CD14-positive monocyte (primary cell): Measurements from ENCODE around the gene FGF14. TPM values are rescaled to one million over a fixed set of nuclear protein-coding genes. Genes with fewer than 3 reads are reported as not detected.

Experiments
- DNase-seq, 3 donors: peaks; one replicate each; pipeline ENCODE4 v3.0.0-alpha.2; 2011 to 2022
- H2AFZ ChIP-seq: 2 replicates; pipeline ENCODE4 v1.6.0; 2012; ENCODE audit warnings: mild to moderate bottlenecking, low read depth, low read length, inconsistent platforms; ENCODE audit not compliant: insufficient read depth, poor library complexity, severe bottlenecking
- H3K27ac ChIP-seq, 2 donors: 1 replicate in 1 of 2; 2 replicates in 1 of 2; pipeline ENCODE4 v1.5.1; 2012 to 2013; ENCODE audit warnings: low read length in 2 of 2, control low read depth in 1 of 2, inconsistent platforms in 1 of 2, low read depth in 1 of 2, mild to moderate bottlenecking in 1 of 2
- H3K27me3 ChIP-seq, 2 donors: one replicate each; pipeline versions ENCODE4 v1.6.0 to v1.6.1; 2011 to 2013; ENCODE audit warnings: low read length in 2 of 2; ENCODE audit not compliant: control insufficient read depth in 2 of 2, insufficient read depth in 2 of 2
- H3K36me3 ChIP-seq, 2 donors: replicated peaks in 1 of 2; 1 replicate in 1 of 2; 2 replicates in 1 of 2; pipeline versions ENCODE4 v1.5.1 to v1.6.1; 2012 to 2013; ENCODE audit warnings: low read length in 2 of 2, control low read depth in 1 of 2, inconsistent platforms in 1 of 2, mild to moderate bottlenecking in 1 of 2; ENCODE audit not compliant: insufficient read depth in 2 of 2, control insufficient read depth in 1 of 2
- H3K4me1 ChIP-seq, 2 donors: 1 replicate in 1 of 2; 2 replicates in 1 of 2; pipeline versions ENCODE4 v1.5.1 to v1.6.1; 2012 to 2013; ENCODE audit warnings: low read length in 2 of 2, control low read depth in 1 of 2, inconsistent platforms in 1 of 2, mild to moderate bottlenecking in 1 of 2, moderate library complexity in 1 of 2; ENCODE audit not compliant: insufficient read depth in 2 of 2, control insufficient read depth in 1 of 2
- H3K4me2 ChIP-seq: replicated peaks from 2 replicates; pipeline ENCODE3; 2012; ENCODE audit warnings: low read length, moderate library complexity, mild to moderate bottlenecking; ENCODE audit not compliant: poor library complexity, severe bottlenecking; ENCODE audit errors: extremely low read depth
- H3K4me3 ChIP-seq, 3 experiments: fragments of 200-600 bp in 1 of 3; sonication (generic) in 1 of 3; replicated peaks in 1 of 3; 1 replicate in 2 of 3; 2 replicates in 1 of 3; pipeline ENCODE4 v1.5.1; 2011 to 2013; ENCODE audit warnings: low read length in 3 of 3, mild to moderate bottlenecking in 3 of 3, control low read depth in 2 of 3, low read depth in 2 of 3, inconsistent platforms in 1 of 3, moderate library complexity in 1 of 3
- H3K79me2 ChIP-seq: 2 replicates; pipeline ENCODE4 v1.6.0; 2012; ENCODE audit warnings: mild to moderate bottlenecking, control low read depth, inconsistent platforms, low read length, moderate library complexity; ENCODE audit not compliant: insufficient read depth
- H3K9ac ChIP-seq: 2 replicates; pipeline ENCODE4 v1.6.0; 2017; ENCODE audit warnings: low read length, mild to moderate bottlenecking; ENCODE audit not compliant: insufficient read depth, poor library complexity, severe bottlenecking
- H3K9me3 ChIP-seq, 2 donors: replicated peaks in 1 of 2; 1 replicate in 1 of 2; 2 replicates in 1 of 2; pipeline versions ENCODE4 v1.5.1 to v1.6.1; 2012 to 2013; ENCODE audit warnings: low read length in 2 of 2, control low read depth in 1 of 2; ENCODE audit not compliant: control insufficient read depth in 1 of 2, insufficient read depth in 1 of 2
- H4K20me1 ChIP-seq: 2 replicates; pipeline ENCODE4 v1.6.0; 2012; ENCODE audit warnings: mild to moderate bottlenecking, low read length, control low read depth, moderate library complexity; ENCODE audit not compliant: insufficient read depth
- H3K27ac Mint-ChIP-seq, 7 donors: one replicate each; pipeline ENCODE4 v1.8.0; 2020; ENCODE audit warnings: mild to moderate bottlenecking in 7 of 7, mixed read lengths in 7 of 7, moderate library complexity in 6 of 7, inconsistent platforms in 2 of 7
- H3K27me3 Mint-ChIP-seq, 3 donors: one replicate each; pipeline ENCODE4 v1.8.0; 2021 to 2022; ENCODE audit warnings: low read depth in 3 of 3, mild to moderate bottlenecking in 3 of 3, mixed read lengths in 3 of 3, moderate library complexity in 3 of 3, inconsistent platforms in 1 of 3
- H3K36me3 Mint-ChIP-seq, 2 donors: one replicate each; pipeline ENCODE4 v1.8.0; 2020; ENCODE audit warnings: mixed read lengths in 2 of 2, inconsistent platforms in 1 of 2, mild to moderate bottlenecking in 1 of 2
- H3K4me1 Mint-ChIP-seq: one replicate; pipeline ENCODE4 v1.8.0; 2020; ENCODE audit warnings: mild to moderate bottlenecking, mixed read lengths
- H3K4me3 Mint-ChIP-seq, 2 donors: one replicate each; pipeline ENCODE4 v1.8.0; 2020; ENCODE audit warnings: mild to moderate bottlenecking in 2 of 2, mixed read lengths in 2 of 2, moderate library complexity in 1 of 2
- H3K9me3 Mint-ChIP-seq, 7 donors: one replicate each; pipeline ENCODE4 v1.8.0; 2020 to 2022; ENCODE audit warnings: mixed read lengths in 7 of 7, mild to moderate bottlenecking in 6 of 7, moderate library complexity in 6 of 7, inconsistent platforms in 2 of 7
- CTCF ChIP-seq: fragments of 200-600 bp; IDR thresholded peaks from one replicate; pipeline ENCODE4 v1.8.0; 2022; ENCODE audit warnings: antibody characterized with exemption, mild to moderate bottlenecking
- WGBS: methylation state at CpG from one replicate; pipeline ENCODE4 v1.1.5; 2013; ENCODE audit warnings: missing lambda C conversion rate; ENCODE audit not compliant: insufficient coverage; 5-methylcytosine and 5-hydroxymethylcytosine counted together
- intact Hi-C, 2 donors: fragments of 100-400 bp; cut with micrococcal nuclease; formaldehyde crosslinking; loops; one replicate each; pipeline versions ENCODE4 v1.15.0 to v1.15.1; 2023
- polyA plus RNA-seq, 3 donors: library from polyadenylated mRNA; depleted of rRNA in 1 of 3; unstranded in 2 of 3; stranded (reverse) in 1 of 3; fragments of 300-500 nt in 2 of 3; fragments of >200 nt in 1 of 3; fragmentation: Illumina TruSeq in 2 of 3; gene quantifications; 1 replicate in 2 of 3; 2 replicates in 1 of 3; pipeline ENCODE4 v1.2.3, GENCODE V29; 2012 to 2021

The FGF14 gene
- polyA plus RNA-seq, 3 donors, result not detected

GRCh38 chr13:101846249-101846648 lies 555.6 kb downstream of the FGF14 start:
- H3K9ac ChIP-seq, result no peak overlapping the region
- no peaks in the 10 kb centered on the region for H3K27me3 Mint-ChIP-seq
- WGBS, result no CpG with 5 or more reads among the region's 2 CpGs

GRCh38 chr13:101845245-101846020 lies 556.4 kb downstream of the FGF14 start:
- intact Hi-C loops, result no loop called here
- no peak overlapping the region for H3K4me2 ChIP-seq
- H3K27ac Mint-ChIP-seq, result no peak overlapping the region

More at GRCh38 chr13:101846249-101846648, 555.6 kb downstream of the FGF14 start:
- Mint-ChIP-seq H3K27ac (no peak overlapping the region), H3K4me3 (no peak overlapping the region), H3K9me3 (peaks cover 0 to 2% (median 0%) of the 10 kb centered on the region in 7 donors), H3K36me3 (no peaks in the 10 kb centered on the region), H3K4me1 (no peaks in the 10 kb centered on the region)
- TF ChIP-seq CTCF, result no peak
- no peak overlapping the region for H3K27ac ChIP-seq
- H3K36me3 ChIP-seq, result no peaks in the 10 kb centered on the region
- H3K27me3 ChIP-seq, result no peaks in the 10 kb centered on the region
- no peak overlapping the region for H2AFZ ChIP-seq
- H3K9me3 ChIP-seq, result no peaks in the 10 kb centered on the region
- intact Hi-C loops, result no loop called here
- H3K4me2 ChIP-seq, result no peak overlapping the region
- H3K4me3 ChIP-seq, result no peak overlapping the region
- H3K4me1 ChIP-seq, result no peaks in the 10 kb centered on the region
- no peaks in the 10 kb centered on the region for H4K20me1 ChIP-seq
- no peak for DNase-seq
- no peaks in the 10 kb centered on the region for H3K79me2 ChIP-seq

More at GRCh38 chr13:101845245-101846020, 556.4 kb downstream of the FGF14 start:
- Mint-ChIP-seq H3K27me3 (no peaks in the 10 kb centered on the region), H3K4me1 (no peaks in the 10 kb centered on the region), H3K9me3 (peaks cover 0 to 2% (median 0%) of the 10 kb centered on the region in 7 donors), H3K36me3 (no peaks in the 10 kb centered on the region), H3K4me3 (no peak overlapping the region)
- no peak for DNase-seq
- no peak for TF ChIP-seq CTCF
- H2AFZ ChIP-seq, result no peak overlapping the region
- no peaks in the 10 kb centered on the region for H3K79me2 ChIP-seq
- H3K4me1 ChIP-seq, result no peaks in the 10 kb centered on the region
- 78% methylated on average over 1 of the region's 4 CpGs for WGBS
- H4K20me1 ChIP-seq, result no peaks in the 10 kb centered on the region
- H3K4me3 ChIP-seq, result no peak overlapping the region
- H3K9me3 ChIP-seq, result no peaks in the 10 kb centered on the region
- H3K27me3 ChIP-seq, result no peaks in the 10 kb centered on the region
- H3K36me3 ChIP-seq, result no peaks in the 10 kb centered on the region
- no peak overlapping the region for H3K27ac ChIP-seq
- no peak overlapping the region for H3K9ac ChIP-seq
